Epithelial cell of esophagus (primary cell): ENCODE results near the gene TMPRSS4.

ENCODE experiments used
- DNase-seq: peaks from one replicate; pipeline ENCODE4 v3.0.0; 2010; ENCODE audit warnings: low read depth
- H3K4me3 ChIP-seq: 2 replicates; pipeline ENCODE4 v1.5.1; 2011; ENCODE audit warnings: mild to moderate bottlenecking, low read length, control low read depth
- CTCF ChIP-seq: IDR thresholded peaks from 2 replicates; pipeline ENCODE4 v1.5.1; 2011; ENCODE audit warnings: low read depth, mild to moderate bottlenecking, low read length, control low read depth, inconsistent platforms; ENCODE audit not compliant: insufficient read depth; ENCODE audit errors: missing control alignments

Gene TMPRSS4

GRCh38 chr11:118169300-118170140 lies 92.6 kb downstream of the TMPRSS4 start:
- DNase-seq, result no peak
- no peak for TF ChIP-seq CTCF
- no peak overlapping the region for H3K4me3 ChIP-seq

- H3K4me3 ChIP-seq, result no peak overlapping the region
- TF ChIP-seq CTCF, result no peak
- no peak for DNase-seq
These were observed 93.4 kb downstream of the TMPRSS4 start for GRCh38 chr11:118170231-118170630.

GRCh38 chr11:118170882-118171268 lies 94.0 kb downstream of the TMPRSS4 start:
- no peak for DNase-seq
- no peak for TF ChIP-seq CTCF
- H3K4me3 ChIP-seq, result no peak overlapping the region
